ENCODE data around the gene COL26A1.
"Not testable (repeated sequence)": the region's sequence is repeated elsewhere in the genome, so short reads cannot be mapped to it uniquely, and the experiment has no call there.

COL26A1 gene

DNA sequence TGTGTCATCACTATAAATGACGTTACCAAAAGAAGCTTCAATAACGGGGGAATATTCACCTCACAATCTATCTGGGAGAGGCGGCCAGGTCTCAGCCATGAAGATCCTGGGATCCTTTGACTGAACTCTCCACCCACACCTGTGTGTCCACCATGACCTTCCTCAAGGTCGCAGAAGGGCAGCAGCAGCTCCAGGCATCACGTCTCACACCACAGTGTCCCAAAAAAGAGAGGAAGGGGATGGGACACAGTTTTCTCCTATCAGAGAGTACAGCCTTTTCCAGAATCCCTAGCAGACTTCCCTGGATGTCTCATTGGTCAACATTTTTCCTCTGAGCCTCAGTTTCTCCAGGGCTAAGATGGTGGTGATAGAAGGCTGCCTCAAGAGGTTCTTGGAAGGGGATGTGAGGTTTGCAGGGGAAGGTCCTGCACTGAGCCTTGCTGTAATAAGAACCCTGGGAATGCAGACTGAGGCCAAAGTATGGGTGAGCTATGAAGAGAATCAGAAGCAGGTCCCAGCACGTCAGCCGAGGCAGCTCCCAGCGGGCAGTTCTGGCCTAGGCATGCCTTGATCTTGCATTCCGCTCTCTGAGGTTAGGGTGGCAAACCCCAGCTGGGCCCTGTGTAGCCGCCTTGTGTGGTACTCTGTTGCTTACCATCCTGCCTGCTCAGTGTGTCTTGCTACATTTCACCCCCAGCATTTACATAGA lies 63.8 kb downstream of the COL26A1 start:
- Histone ChIP-seq H3K27me3 (ENCODE audit: insufficient read depth, low read depth, severe bottlenecking) (no peaks in the 10 kb centered on the region), H3K9me3 (ENCODE audit: severe bottlenecking) (no peaks in the 10 kb centered on the region), H3K4me3 (ENCODE audit: low read depth, low read length) (no peak overlapping the region), H3K27ac (no peak overlapping the region), H3K36me3 (no peaks in the 10 kb centered on the region)
- no peak for TF ChIP-seq CTCF (IDR thresholded peaks at IDR 0.05; ENCODE audit: low read depth, low read length)
- DNase-seq: no peak

DNA sequence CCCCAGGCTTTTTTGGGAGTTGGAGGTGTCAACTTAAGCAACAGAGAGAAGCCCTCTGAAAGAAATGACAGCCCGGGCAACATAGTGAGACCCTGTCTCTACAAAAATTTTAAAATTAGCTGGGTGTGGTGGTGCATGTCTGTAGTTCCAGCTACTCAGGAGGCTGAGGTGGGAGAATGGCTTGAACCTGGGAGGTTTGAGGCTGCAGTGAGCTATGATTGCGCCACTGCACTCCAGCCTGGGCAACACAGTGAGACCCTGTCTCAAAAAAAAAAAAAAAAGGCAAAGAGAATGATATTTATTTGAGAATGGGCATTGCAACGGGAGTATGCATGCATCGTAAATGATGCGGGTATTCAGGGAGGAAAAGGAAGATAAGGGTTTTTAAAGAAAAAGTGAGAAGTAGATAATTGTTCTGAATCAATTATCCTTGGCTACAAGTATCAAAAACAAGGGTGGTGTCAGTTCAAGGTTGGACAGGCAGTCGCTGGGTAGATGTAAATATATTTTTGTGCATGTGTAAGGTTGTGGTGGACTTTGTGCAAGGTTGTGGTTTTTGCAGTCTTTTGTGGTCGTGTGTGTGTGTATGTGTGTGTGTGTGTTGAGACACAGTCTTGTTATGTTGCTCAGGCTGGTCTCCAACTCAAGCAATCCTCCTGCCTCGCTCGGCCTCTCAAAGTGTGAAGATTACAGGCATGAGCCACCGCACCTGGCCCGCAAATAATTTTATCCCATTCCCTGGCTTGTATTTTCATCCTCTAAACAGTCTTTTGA lies 65.6 kb downstream of the COL26A1 start:
- H3K4me3 ChIP-seq (ENCODE audit: low read depth, low read length): no peak overlapping the region
- no peak for DNase-seq
- H3K36me3 ChIP-seq: no peaks in the 10 kb centered on the region
- TF ChIP-seq CTCF (IDR thresholded peaks at IDR 0.05; ENCODE audit: low read depth, low read length): no peak
- no peaks in the 10 kb centered on the region for H3K9me3 ChIP-seq (ENCODE audit: severe bottlenecking)
- H3K27ac ChIP-seq: no peak overlapping the region
- H3K27me3 ChIP-seq (ENCODE audit: insufficient read depth, low read depth, severe bottlenecking): no peaks in the 10 kb centered on the region

DNA sequence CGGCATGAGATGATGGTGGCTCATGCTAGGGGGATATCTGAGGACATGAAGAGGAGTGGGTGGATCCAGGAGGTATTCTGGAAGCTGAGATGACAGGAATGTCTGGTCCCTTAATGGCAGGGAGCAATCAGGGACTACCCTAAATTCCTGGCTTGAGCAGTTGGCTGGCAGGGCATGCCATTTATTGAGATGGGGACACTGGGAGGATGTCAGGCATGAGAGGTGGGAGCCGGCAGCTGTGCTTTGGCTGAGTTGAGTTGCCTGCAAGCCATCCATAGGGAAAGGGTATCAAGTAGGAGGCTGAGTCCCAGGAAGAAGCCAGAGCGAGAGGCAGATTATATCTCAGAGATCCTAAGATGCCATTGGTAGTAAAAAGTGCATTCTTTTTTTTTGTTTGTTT lies 69.6 kb downstream of the COL26A1 start:
- no peaks in the 10 kb centered on the region for H3K9me3 ChIP-seq (ENCODE audit: severe bottlenecking)
- no peak overlapping the region for H3K4me3 ChIP-seq (ENCODE audit: low read depth, low read length)
- no peak overlapping the region for H3K27ac ChIP-seq
- no peak for DNase-seq
- H3K36me3 ChIP-seq: no peaks in the 10 kb centered on the region
- H3K27me3 ChIP-seq (ENCODE audit: insufficient read depth, low read depth, severe bottlenecking): no peaks in the 10 kb centered on the region
- TF ChIP-seq CTCF (IDR thresholded peaks at IDR 0.05; ENCODE audit: low read depth, low read length): no peak

DNA sequence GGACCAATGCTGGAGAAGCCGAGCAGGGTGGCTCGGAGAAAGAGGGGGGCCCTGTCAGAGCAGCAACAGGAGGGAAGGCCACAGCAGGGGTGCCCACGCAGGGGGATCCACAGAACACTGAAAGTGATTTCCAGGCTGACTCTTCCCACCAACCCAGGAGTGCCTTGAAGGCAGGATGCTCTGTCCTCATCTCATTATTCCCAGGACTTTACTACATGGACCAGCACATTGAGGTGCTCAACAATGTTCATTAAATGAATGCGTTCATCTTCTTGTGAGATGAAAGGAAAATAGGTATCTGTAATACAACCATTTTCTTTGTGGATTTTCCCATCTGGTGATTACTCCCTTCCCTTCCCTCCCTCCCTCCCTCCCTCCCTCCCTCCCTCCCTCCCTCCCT lies 71.0 kb downstream of the COL26A1 start:
- no peak for DNase-seq
- no peaks in the 10 kb centered on the region for H3K27me3 ChIP-seq (ENCODE audit: insufficient read depth, low read depth, severe bottlenecking)
- no peak for TF ChIP-seq CTCF (IDR thresholded peaks at IDR 0.05; ENCODE audit: low read depth, low read length)
- no peaks in the 10 kb centered on the region for H3K9me3 ChIP-seq (ENCODE audit: severe bottlenecking)
- no peaks in the 10 kb centered on the region for H3K36me3 ChIP-seq
- H3K4me3 ChIP-seq (ENCODE audit: low read depth, low read length): no peak overlapping the region
- no peak overlapping the region for H3K27ac ChIP-seq

DNA sequence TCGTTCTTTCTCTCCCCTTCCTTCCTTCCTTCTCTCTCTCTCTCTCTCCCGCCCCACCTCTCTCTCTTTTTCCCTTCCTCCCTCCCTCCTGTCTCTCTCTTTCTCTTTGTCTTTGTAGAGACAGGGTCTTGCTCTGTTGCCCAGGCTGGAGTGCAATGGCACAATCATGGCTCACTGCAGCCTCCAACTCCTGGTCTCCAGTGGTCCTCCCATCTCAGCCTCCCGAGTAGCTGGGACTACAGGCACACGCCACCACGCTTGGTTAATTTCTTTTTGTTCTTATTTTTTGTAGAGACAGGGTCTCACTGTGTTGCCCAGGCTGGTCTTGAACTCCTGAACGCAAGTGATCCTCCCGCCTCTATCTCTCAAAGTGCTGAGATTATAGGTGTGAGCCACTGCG lies 71.5 kb downstream of the COL26A1 start:
- not testable (repeated sequence) for H3K4me3 ChIP-seq (ENCODE audit: low read depth, low read length); H3K9me3 ChIP-seq (ENCODE audit: severe bottlenecking); DNase-seq; H3K27me3 ChIP-seq (ENCODE audit: insufficient read depth, low read depth, severe bottlenecking); H3K36me3 ChIP-seq; H3K27ac ChIP-seq

GRCh38 chr7:101435461-101436220 lies 73.0 kb downstream of the COL26A1 start:
- Histone ChIP-seq H3K36me3 (no peaks in the 10 kb centered on the region), H3K4me3 (ENCODE audit: low read depth, low read length) (no peak overlapping the region), H3K27ac (no peak overlapping the region), H3K9me3 (ENCODE audit: severe bottlenecking) (no peaks in the 10 kb centered on the region), H3K27me3 (ENCODE audit: insufficient read depth, low read depth, severe bottlenecking) (no peaks in the 10 kb centered on the region)
- no peak for DNase-seq
- TF ChIP-seq CTCF (IDR thresholded peaks at IDR 0.05; ENCODE audit: low read depth, low read length): peak; percentile 39; the same call in 1 of the 2 replicates

All from WERI-Rb-1 (cell line).